Neural progenitor cell (in vitro differentiated cells): Measurements from ENCODE around the gene ZNG1A. TPM values are rescaled to one million over a fixed set of nuclear protein-coding genes. Genes with fewer than 3 reads are reported as not detected.
A peak's percentile ranks its signal among the peaks of the same experiment; 100 is the strongest.
"Not testable (repeated sequence)": the region's sequence is repeated elsewhere in the genome, so short reads cannot be mapped to it uniquely, and the experiment has no call there.

ENCODE experiments used
- DNase-seq: peaks from one replicate; pipeline ENCODE4 v3.0.0-alpha.2; 2016; ENCODE audit warnings: low spot score
- H2AFZ ChIP-seq: fragments of 200-600 bp; sonication (generic); replicated peaks from 2 replicates; pipeline ENCODE4 v1.6.1; 2016; ENCODE audit warnings: antibody characterized with exemption
- H3F3A ChIP-seq: fragments of 200-600 bp; sonication (generic); 2 replicates; pipeline ENCODE4 v1.6.1; 2016; ENCODE audit warnings: antibody characterized with exemption, low read depth
- H3K27ac ChIP-seq: fragments of 200-600 bp; sonication (generic); 2 replicates; pipeline ENCODE4 v1.5.1; 2016; ENCODE audit warnings: mild to moderate bottlenecking
- H3K27me3 ChIP-seq: fragments of 200-600 bp; sonication (generic); 2 replicates; pipeline ENCODE4 v1.6.1; 2016; ENCODE audit warnings: mild to moderate bottlenecking, moderate library complexity
- H3K36me3 ChIP-seq: fragments of 200-600 bp; sonication (generic); 2 replicates; pipeline ENCODE4 v1.5.1; 2016
- H3K4me1 ChIP-seq: fragments of 200-600 bp; sonication (generic); 2 replicates; pipeline ENCODE4 v1.6.1; 2016; ENCODE audit warnings: mixed run types
- H3K4me2 ChIP-seq: fragments of 200-600 bp; sonication (generic); 2 replicates; pipeline ENCODE4 v1.6.1; 2016
- H3K4me3 ChIP-seq: fragments of 200-600 bp; sonication (generic); 2 replicates; pipeline ENCODE4 v1.5.1; 2016
- H3K79me2 ChIP-seq: fragments of 200-600 bp; sonication (generic); 2 replicates; pipeline ENCODE4 v1.6.1; 2016; ENCODE audit warnings: low read depth
- H3K9ac ChIP-seq: fragments of 200-600 bp; sonication (generic); 2 replicates; pipeline ENCODE4 v1.6.1; 2016
- H3K9me3 ChIP-seq: fragments of 200-600 bp; sonication (generic); 2 replicates; pipeline ENCODE4 v1.5.1; 2016; ENCODE audit warnings: low read depth
- H4K20me1 ChIP-seq: fragments of 200-600 bp; sonication (generic); 2 replicates; pipeline ENCODE4 v1.6.1; 2016; ENCODE audit warnings: low read depth
- H3K27ac Mint-ChIP-seq: 3 replicates; pipeline ENCODE4 v1.8.0; 2021; ENCODE audit warnings: mixed read lengths
- H3K27me3 Mint-ChIP-seq: 2 replicates; pipeline ENCODE4 v1.8.0; 2022; ENCODE audit warnings: low read depth, mild to moderate bottlenecking, inconsistent platforms, moderate library complexity, mixed read lengths; ENCODE audit not compliant: insufficient read depth
- H3K36me3 Mint-ChIP-seq: 3 replicates; pipeline ENCODE4 v1.8.0; 2021; ENCODE audit warnings: mixed read lengths
- H3K4me1 Mint-ChIP-seq: 3 replicates; pipeline ENCODE4 v1.8.0; 2021; ENCODE audit warnings: mixed read lengths
- H3K4me3 Mint-ChIP-seq: 3 replicates; pipeline ENCODE4 v1.8.0; 2021; ENCODE audit warnings: mild to moderate bottlenecking, moderate library complexity, mixed read lengths
- H3K9me3 Mint-ChIP-seq: 3 replicates; pipeline ENCODE4 v1.8.0; 2020; ENCODE audit warnings: mixed read lengths
- EZH2 ChIP-seq: fragments of 200-600 bp; sonication (generic); IDR thresholded peaks from 2 replicates; pipeline ENCODE4 v1.6.1; 2017; ENCODE audit warnings: antibody characterized with exemption, mild to moderate bottlenecking, moderate library complexity
- EZH2phosphoT487 ChIP-seq: fragments of 200-600 bp; sonication (generic); IDR thresholded peaks from 2 replicates; pipeline ENCODE4 v1.6.1; 2017; ENCODE audit warnings: antibody characterized with exemption
- total RNA-seq: library from RNA; depleted of rRNA; stranded (reverse); fragments of >200 nt; gene quantifications from 2 replicates; pipeline ENCODE4 v1.2.3, GENCODE V29; 2015; ENCODE audit warnings: low replicate concordance

ZNG1A gene
- total RNA-seq, 1 donor from 2014 or later: 45.8 TPM

- not testable (repeated sequence) for H3K4me1 ChIP-seq, H3K36me3 Mint-ChIP-seq, H3K27ac ChIP-seq, H3K79me2 ChIP-seq, H3K9me3 ChIP-seq, H2AFZ ChIP-seq, H3K9ac ChIP-seq, H3K9me3 Mint-ChIP-seq, H3F3A ChIP-seq, H3K27ac Mint-ChIP-seq, H3K36me3 ChIP-seq
- Histone ChIP-seq H3K4me2 (peak within 1 kb of the TSS; percentile 75), H3K27me3 (peaks cover 63% of the 10 kb centered on the region), H3K4me3 (peak within 1 kb of the TSS; percentile 46), H4K20me1 (peaks cover 36% of the 10 kb centered on the region)
- TF ChIP-seq EZH2 (peak; percentile 72), EZH2phosphoT487 (peak; percentile 19)
- DNase-seq: peak; percentile 10
- peaks cover 12% of the 10 kb centered on the region for H3K4me1 Mint-ChIP-seq
- peaks cover 40% of the 10 kb centered on the region for H3K27me3 Mint-ChIP-seq
- peak within 1 kb of the TSS; percentile 82 for H3K4me3 Mint-ChIP-seq
Measured at GRCh38 chr9:117995-118467, 60.8 kb downstream of the ZNG1A start, which contains the start of gene FOXD4. TSS of gene FOXD4 (minus strand) at chr9:118417. CDS start at chr9:118119, 298 bp downstream.

GRCh38 chr9:117144-117994, 61.5 kb downstream of the ZNG1A start:
- H3K4me1 ChIP-seq, H3K9me3 Mint-ChIP-seq, H2AFZ ChIP-seq, H3K9ac ChIP-seq, H3K27ac ChIP-seq, H3F3A ChIP-seq, H3K36me3 ChIP-seq, H3K9me3 ChIP-seq, H3K36me3 Mint-ChIP-seq, H3K27ac Mint-ChIP-seq, H3K79me2 ChIP-seq: not testable (repeated sequence)
- Histone ChIP-seq H4K20me1 (peaks cover 42% of the 10 kb centered on the region), H3K4me2 (peak overlapping the region; percentile 75), H3K27me3 (peaks cover 70% of the 10 kb centered on the region), H3K4me3 (peak overlapping the region; percentile 46)
- peaks cover 12% of the 10 kb centered on the region for H3K4me1 Mint-ChIP-seq
- peaks cover 46% of the 10 kb centered on the region for H3K27me3 Mint-ChIP-seq
- peak; percentile 59 for DNase-seq
- TF ChIP-seq EZH2phosphoT487 (peak; percentile 81), EZH2 (peak; percentile 88)
- peak overlapping the region; percentile 82 for H3K4me3 Mint-ChIP-seq

- H2AFZ ChIP-seq, H3K9ac ChIP-seq, H3K27ac ChIP-seq, H3K27ac Mint-ChIP-seq, H3K4me1 ChIP-seq, H3K9me3 ChIP-seq, H3F3A ChIP-seq, H3K9me3 Mint-ChIP-seq, H3K79me2 ChIP-seq, H3K36me3 Mint-ChIP-seq, H3K36me3 ChIP-seq, H3K4me3 ChIP-seq: not testable (repeated sequence)
- peaks cover 43% of the 10 kb centered on the region for H4K20me1 ChIP-seq
- peak; percentile 98 for TF ChIP-seq EZH2
- peak; percentile 94 for TF ChIP-seq EZH2phosphoT487
- DNase-seq: peak; percentile 41
- peaks cover 79% of the 10 kb centered on the region for H3K27me3 ChIP-seq
- peak overlapping the region; percentile 12 for H3K4me2 ChIP-seq
- H3K4me3 Mint-ChIP-seq: peak overlapping the region; percentile 48
- H3K4me1 Mint-ChIP-seq: peaks cover 12% of the 10 kb centered on the region
- H3K27me3 Mint-ChIP-seq: peaks cover 50% of the 10 kb centered on the region
Measured at GRCh38 chr9:116239-117077, 62.4 kb downstream of the ZNG1A start.

GRCh38 chr9:115118-115451, 63.8 kb downstream of the ZNG1A start:
- Mint-ChIP-seq H3K4me3 (peak overlapping the region; percentile 67), H3K4me1 (peaks cover 12% of the 10 kb centered on the region), H3K27me3 (peaks cover 47% of the 10 kb centered on the region)
- not testable (repeated sequence) for H3K27ac ChIP-seq, H3K9ac ChIP-seq, H3K79me2 ChIP-seq, H3K9me3 ChIP-seq, H3K9me3 Mint-ChIP-seq, H3K27ac Mint-ChIP-seq, H3K36me3 ChIP-seq, H3K4me2 ChIP-seq, H3K36me3 Mint-ChIP-seq, H3K4me1 ChIP-seq, H3K4me3 ChIP-seq, H3F3A ChIP-seq, H2AFZ ChIP-seq
- Histone ChIP-seq H3K27me3 (peaks cover 89% of the 10 kb centered on the region), H4K20me1 (peaks cover 43% of the 10 kb centered on the region)
- peak; percentile 36 for DNase-seq
